PC-9 (cell line): ENCODE data around the gene TNN.

Experiments
- CTCF ChIP-seq: fragments of 200-600 bp; sonication (generic); conservative IDR thresholded peaks from 2 replicates; pipeline ENCODE4 v1.6.1; 2017; ENCODE audit warnings: mixed run types, antibody characterized with exemption, mild to moderate bottlenecking, moderate library complexity
- EZH2 ChIP-seq: fragments of 200-600 bp; sonication (generic); IDR thresholded peaks from 2 replicates; pipeline ENCODE4 v1.8.0; 2017; ENCODE audit warnings: antibody characterized with exemption, low read depth

DNA sequence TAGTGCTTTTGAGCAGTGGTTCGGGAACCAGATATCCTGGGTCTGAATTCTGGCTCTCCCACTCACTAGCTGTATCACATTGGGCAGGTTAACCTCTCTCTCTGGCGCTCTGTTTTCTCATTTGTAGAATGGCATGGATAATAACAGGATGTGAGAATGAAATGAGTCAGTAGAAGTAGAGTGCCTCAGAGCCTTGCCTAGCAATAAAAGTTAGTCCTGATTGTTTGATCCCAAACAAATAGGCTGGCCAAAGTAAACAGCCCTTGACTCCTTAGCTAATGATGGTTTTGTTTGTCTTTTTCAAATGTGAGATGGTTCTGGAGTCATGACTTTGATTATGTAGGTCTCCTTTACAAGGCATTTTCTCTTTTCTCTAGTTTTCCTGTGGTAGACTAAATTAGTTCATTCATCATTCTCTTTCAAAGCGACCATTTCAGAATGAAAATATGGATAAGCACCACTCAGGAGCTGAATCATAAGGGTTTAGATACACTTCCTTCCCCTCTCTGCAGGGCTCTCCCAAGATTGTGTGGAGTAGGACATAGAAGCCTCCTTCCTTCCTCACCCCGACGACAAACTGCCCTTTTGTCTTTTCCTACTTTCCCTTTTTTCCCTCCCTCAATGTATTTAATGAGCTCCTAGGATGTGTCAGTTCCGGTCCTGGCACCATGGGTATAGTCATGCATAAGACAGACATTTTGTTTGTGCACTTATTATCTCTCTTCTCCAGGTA is 101.8 kb downstream of the TNN start:
- TF ChIP-seq EZH2: no peak
- no peak for TF ChIP-seq CTCF
